NCI-H748 treated with DMSO at 0.1 percent for 48 hours (cell line): ENCODE measurements around the gene AP5B1.

Experiments
- DNase-seq: peaks from one replicate; lab custom pipeline; 2025; lab: John Stamatoyannopoulos, UW

The AP5B1 gene

GRCh38 chr11:65780770-65781151, at the start of gene AP5B1:
Gene AP5B1, minus strand, starts transcription at chr11:65780976. Its CDS starts 385 bp downstream, at chr11:65780591.
- DNase-seq = no peak

GRCh38 chr11:65829459-65829858, 48.7 kb upstream of the AP5B1 start:
- DNase-seq = no peak

GRCh38 chr11:65826984-65827735, 46.4 kb upstream of the AP5B1 start:
- no peak for DNase-seq

GRCh38 chr11:65822776-65823528, 42.2 kb upstream of the AP5B1 start:
- DNase-seq = no peak

GRCh38 chr11:65821107-65821506, 40.3 kb upstream of the AP5B1 start:
- no peak for DNase-seq

GRCh38 chr11:65817835-65818680, 37.3 kb upstream of the AP5B1 start:
- DNase-seq = peak; percentile 74

- no peak for DNase-seq
Measured at GRCh38 chr11:65817312-65817834, 36.6 kb upstream of the AP5B1 start.

GRCh38 chr11:65816696-65817095, 35.9 kb upstream of the AP5B1 start:
- DNase-seq = no peak

- no peak for DNase-seq
Measured at GRCh38 chr11:65814986-65815565, 34.3 kb upstream of the AP5B1 start.

GRCh38 chr11:65814131-65814985, 33.6 kb upstream of the AP5B1 start:
- no peak for DNase-seq

GRCh38 chr11:65811764-65812475, 31.1 kb upstream of the AP5B1 start:
- no peak for DNase-seq

GRCh38 chr11:65810046-65810868, 29.5 kb upstream of the AP5B1 start:
- DNase-seq = no peak

GRCh38 chr11:65809496-65809895, 28.7 kb upstream of the AP5B1 start:
- DNase-seq = no peak

- DNase-seq = no peak
Measured at GRCh38 chr11:65808744-65809341, 28.1 kb upstream of the AP5B1 start.

- DNase-seq = no peak
Measured at GRCh38 chr11:65806979-65807378, 26.2 kb upstream of the AP5B1 start.

GRCh38 chr11:65803797-65804492, 23.2 kb upstream of the AP5B1 start:
- DNase-seq = no peak

- no peak for DNase-seq
Measured at GRCh38 chr11:65802841-65803240, 22.1 kb upstream of the AP5B1 start.
